Stimulated activated CD4-positive, alpha-beta T cell treated with anti-CD3 and anti-CD28 coated beads, Interleukin-15, amount 100 ng/mL, for 24 hours (primary cell): ENCODE data around the gene HADHB.
"Not testable (repeated sequence)": the region's sequence is repeated elsewhere in the genome, so short reads cannot be mapped to it uniquely, and the experiment has no call there.

Experiments
- DNase-seq: peaks from one replicate; pipeline ENCODE4 v3.0.0-alpha.2; 2020

Gene HADHB

GRCh38 chr2:26331321-26331720 lies 86.6 kb downstream of the HADHB start:
- DNase-seq = not testable (repeated sequence)

GRCh38 chr2:26333293-26333692 lies 88.6 kb downstream of the HADHB start:
- DNase-seq = no peak

GRCh38 chr2:26335231-26335630 lies 90.5 kb downstream of the HADHB start:
- DNase-seq = no peak

- DNase-seq = no peak
Measured at GRCh38 chr2:26336719-26337118, 92.0 kb downstream of the HADHB start.

- DNase-seq = no peak
Measured at GRCh38 chr2:26337298-26337697, 92.6 kb downstream of the HADHB start.
